Thyroid gland (tissue), 4 donors: ENCODE data around the gene SCOC. TPM values are rescaled to one million over a fixed set of nuclear protein-coding genes. Genes with fewer than 3 reads are reported as not detected.
A peak's percentile ranks its signal among the peaks of the same experiment; 100 is the strongest.

ENCODE experiments used
- DNase-seq, 2 donors: peaks; one replicate each; pipeline ENCODE4 v3.0.0-alpha.2; 2019
- H3K27ac ChIP-seq, 3 donors: fragments of 200-600 bp; sonication (generic); 1 replicate in 2 of 3; 2 replicates in 1 of 3; pipeline ENCODE4 v1.5.1; 2016 to 2019; ENCODE audit warnings: mild to moderate bottlenecking in 1 of 3, moderate library complexity in 1 of 3
- H3K27me3 ChIP-seq: fragments of 200-600 bp; sonication (generic); one replicate; pipeline ENCODE4 v1.5.1; 2019
- H3K36me3 ChIP-seq, 2 donors: fragments of 200-600 bp; sonication (generic); one replicate each; pipeline ENCODE4 v1.5.1; 2016 to 2019
- H3K4me1 ChIP-seq, 2 donors: fragments of 200-600 bp; sonication (generic); one replicate each; pipeline ENCODE4 v1.5.1; 2017 to 2019
- H3K4me3 ChIP-seq, 3 donors: fragments of 200-600 bp; sonication (generic); replicated peaks in 1 of 3; 1 replicate in 2 of 3; 2 replicates in 1 of 3; pipeline ENCODE4 v1.5.1; 2016; ENCODE audit warnings: mild to moderate bottlenecking in 1 of 3
- H3K9me3 ChIP-seq: fragments of 200-600 bp; sonication (generic); one replicate; pipeline ENCODE4 v1.5.1; 2017
- CTCF ChIP-seq, 6 experiments: fragments of 200-600 bp in 3 of 6; fragments of 450-650 bp in 3 of 6; sonication (generic) in 3 of 6; IDR thresholded peaks; one replicate each; pipeline ENCODE4 v1.5.1; 2016 to 2019; ENCODE audit warnings: antibody characterized with exemption in 6 of 6, mild to moderate bottlenecking in 2 of 6, inconsistent platforms in 1 of 6, moderate library complexity in 1 of 6
- POLR2A ChIP-seq, 2 donors: fragments of 450-650 bp; IDR thresholded peaks; one replicate each; pipeline ENCODE4 v1.6.1; 2017; ENCODE audit warnings: antibody characterized with exemption in 2 of 2, mild to moderate bottlenecking in 2 of 2, moderate library complexity in 1 of 2
- WGBS, 2 donors: methylation state at CpG; one replicate each; pipeline ENCODE4 v1.1.5; 2017; 5-methylcytosine and 5-hydroxymethylcytosine counted together
- intact Hi-C: fragments of 100-400 bp; cut with DNase I; formaldehyde crosslinking; loops from one replicate; pipeline ENCODE4 v1.15.1; 2023
- total RNA-seq, 4 donors: library from RNA; depleted of rRNA; stranded (reverse); fragments of >200 nt; gene quantifications; one replicate each; pipeline ENCODE4 v1.2.3, GENCODE V29; 2016

The SCOC gene
- total RNA-seq, 4 donors from 2014 or later, result 62.0 to 71.4 (median 66.0) TPM

DNA sequence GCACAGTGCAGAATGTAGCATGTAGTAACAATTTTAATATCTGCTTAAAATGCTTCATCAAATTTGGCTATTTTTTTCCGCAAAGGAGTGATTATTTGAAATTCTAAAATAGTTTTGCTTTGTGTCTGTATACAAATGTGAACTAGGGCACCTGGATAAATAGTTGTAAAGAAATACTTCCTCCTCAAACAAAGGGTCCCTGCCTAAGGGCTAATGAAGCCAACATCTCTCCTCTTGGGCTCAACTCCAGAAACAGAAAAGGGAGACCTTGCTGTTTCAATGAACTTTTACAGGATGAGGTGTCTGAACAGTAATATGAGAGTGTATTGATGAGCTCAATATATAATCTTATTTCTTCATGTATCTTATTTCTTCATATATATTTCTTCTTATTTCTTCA lies 30.8 kb upstream of the SCOC start:
- Histone ChIP-seq H3K27ac (no peak overlapping the region), H3K4me3 (no peak overlapping the region), H3K36me3 (no peaks in the 10 kb centered on the region), H3K4me1 (peaks cover 0 to 5% of the 10 kb centered on the region in 2 donors), H3K9me3 (no peaks in the 10 kb centered on the region), H3K27me3 (no peaks in the 10 kb centered on the region)
- no peak for TF ChIP-seq POLR2A (IDR thresholded peaks at IDR 0.05)
- TF ChIP-seq CTCF (IDR thresholded peaks at IDR 0.05), result no peak
- no peak for DNase-seq
- WGBS, 2 donors, result 90 to 93% methylated on average over 1 of the region's 1 CpG
- intact Hi-C loops, result no loop called here

DNA sequence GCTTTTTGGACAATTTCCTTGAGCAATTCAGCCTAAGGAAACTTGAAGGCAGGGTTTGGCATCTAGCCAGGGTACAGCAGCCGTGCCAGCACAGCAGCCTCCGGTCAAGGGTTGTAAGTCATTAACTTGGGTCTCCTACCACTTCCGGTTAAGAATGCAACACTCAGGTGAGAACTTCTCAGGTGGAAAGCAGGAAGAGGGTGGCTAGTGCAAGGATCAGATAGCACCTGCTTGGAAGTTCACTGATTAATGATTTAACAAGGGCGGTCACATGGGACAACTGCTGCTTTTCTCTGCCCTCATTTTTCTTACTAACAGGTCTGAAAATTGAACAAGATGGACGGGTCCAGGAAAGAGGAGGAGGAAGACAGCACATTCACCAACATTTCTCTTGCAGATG lies 30.1 kb upstream of the SCOC start:
- TF ChIP-seq POLR2A (IDR thresholded peaks at IDR 0.05), result no peak
- TF ChIP-seq CTCF (IDR thresholded peaks at IDR 0.05), result no peak
- Histone ChIP-seq H3K36me3 (no peaks in the 10 kb centered on the region), H3K27ac (no peak overlapping the region), H3K9me3 (no peaks in the 10 kb centered on the region), H3K27me3 (no peaks in the 10 kb centered on the region), H3K4me3 (no peak overlapping the region), H3K4me1 (peaks cover 0 to 5% of the 10 kb centered on the region in 2 donors)
- 25 to 31% methylated on average over 5 of the region's 5 CpGs for WGBS, 2 donors
- peak; percentile 62 to 68 for DNase-seq
- intact Hi-C loops, result no loop called here

GRCh38 chr4:140344101-140344500 lies 29.3 kb upstream of the SCOC start:
- no peak for DNase-seq
- 83 to 91% methylated on average over 3 of the region's 3 CpGs for WGBS, 2 donors
- no peak overlapping the region for H3K27ac ChIP-seq
- intact Hi-C loops, result no loop called here
- H3K27me3 ChIP-seq, result no peaks in the 10 kb centered on the region
- TF ChIP-seq CTCF (IDR thresholded peaks at IDR 0.05) (no peak), POLR2A (IDR thresholded peaks at IDR 0.05) (no peak)
- no peaks in the 10 kb centered on the region for H3K9me3 ChIP-seq
- H3K4me1 ChIP-seq, result peaks cover 0 to 5% of the 10 kb centered on the region in 2 donors
- no peaks in the 10 kb centered on the region for H3K36me3 ChIP-seq
- no peak overlapping the region for H3K4me3 ChIP-seq

- Histone ChIP-seq H3K36me3 (no peaks in the 10 kb centered on the region), H3K4me1 (peaks cover 0 to 5% of the 10 kb centered on the region in 2 donors), H3K27me3 (no peaks in the 10 kb centered on the region), H3K4me3 (no peak overlapping the region), H3K9me3 (no peaks in the 10 kb centered on the region), H3K27ac (no peak overlapping the region)
- intact Hi-C loops, result no loop called here
- 85 to 93% methylated on average over 9 of the region's 9 CpGs for WGBS, 2 donors
- no peak for DNase-seq
- TF ChIP-seq CTCF (IDR thresholded peaks at IDR 0.05), result no peak
- TF ChIP-seq POLR2A (IDR thresholded peaks at IDR 0.05), result no peak
These were observed 28.8 kb upstream of the SCOC start for GRCh38 chr4:140344621-140345020.

DNA sequence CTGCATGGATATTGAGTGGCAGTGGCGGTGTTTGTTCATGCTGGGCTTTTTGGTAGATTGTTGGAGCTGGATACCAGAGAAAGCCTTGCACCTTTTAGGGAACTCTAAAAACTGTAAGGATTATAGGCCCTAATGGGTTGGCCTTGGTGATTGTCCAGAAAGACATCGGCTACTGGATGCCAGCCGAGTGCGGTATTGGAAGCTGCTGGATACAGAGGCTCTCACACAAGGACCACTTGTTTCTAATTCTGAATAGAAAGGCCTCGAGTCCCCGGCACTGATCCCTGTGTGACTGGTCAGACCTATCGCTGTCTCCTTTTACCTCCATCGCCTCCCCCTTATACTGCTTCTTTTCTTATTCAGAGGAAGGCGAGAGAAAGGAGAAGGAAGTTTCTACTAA lies 27.3 kb upstream of the SCOC start:
- 90 to 92% methylated on average over 9 of the region's 9 CpGs for WGBS, 2 donors
- H3K36me3 ChIP-seq, result no peaks in the 10 kb centered on the region

More for the DNA sequence above, 27.3 kb upstream of the SCOC start:
- H3K9me3 ChIP-seq, result no peaks in the 10 kb centered on the region
- intact Hi-C loops, result no loop called here
- no peaks in the 10 kb centered on the region for H3K27me3 ChIP-seq
- DNase-seq, result no peak
- H3K4me3 ChIP-seq, result no peak overlapping the region
- TF ChIP-seq POLR2A (IDR thresholded peaks at IDR 0.05) (no peak), CTCF (IDR thresholded peaks at IDR 0.05) (no peak)
- no peak overlapping the region for H3K27ac ChIP-seq
- H3K4me1 ChIP-seq, result peaks cover 0 to 5% of the 10 kb centered on the region in 2 donors
